K562 (cell line): ENCODE data around the gene INCA1. TPM values are rescaled to one million over a fixed set of nuclear protein-coding genes. Genes with fewer than 3 reads are reported as not detected.

Experiments
- ATAC-seq: fragments of 200-7000 bp; cut with Tn5 transposase; 3 replicates; pipeline ENCODE4 v1.9.1; 2020; ENCODE audit warnings: moderate library complexity
- BruUV-seq: library from RNA; stranded (reverse); fragments of 400-500 nt; replicated peaks from 2 replicates; lab custom pipeline; 2021; lab: Mats Ljungman, UMichigan
- CTCF ChIA-PET: fragments of 300-600 bp; formaldehyde crosslinking; extraction: SDS; loops from one replicate; lab custom pipeline; 2021; ENCODE audit warnings: low intra/inter-chr PET ratio; lab: Yijun Ruan, JAX
- POLR2A ChIA-PET: fragments of 300-600, 350-650 bp; sonication (Branson Sonifier 250); formaldehyde crosslinking; extraction: SDS; loops from one replicate; lab custom pipeline; 2021; ENCODE audit warnings: antibody characterized with exemption, inconsistent platforms; lab: Yijun Ruan, JAX
- DNase-seq, 4 experiments: peaks; one replicate each; pipeline versions ENCODE4 v3.0.0 to v3.0.0-alpha.2; 2011 to 2018; ENCODE audit warnings: low spot score in 3 of 4, mixed read lengths in 3 of 4; ENCODE audit errors: extremely low read depth in 1 of 4
- FAIRE-seq: peaks from 2 replicates; lab custom pipeline; 2011; peaks lifted over from hg19 to GRCh38; lab: Jason Lieb, UNC
- H2AFZ ChIP-seq: 2 replicates; pipeline ENCODE4 v1.6.0; 2011; ENCODE audit warnings: low read depth, low read length, control low read depth, inconsistent platforms
- H3K27ac ChIP-seq: fragments of 200-600 bp; 3 replicates; pipeline ENCODE4 v1.8.0; 2011; ENCODE audit warnings: low read depth, mild to moderate bottlenecking, control low read depth, inconsistent platforms, low read length, moderate library complexity, mixed read lengths; ENCODE audit errors: extremely low read depth
- H3K27me3 ChIP-seq, 2 experiments: fragments of 300-600 bp in 1 of 2; 2 replicates in 1 of 2; 3 replicates in 1 of 2; pipeline versions ENCODE4 v1.6.0 to v1.8.0; 2011; ENCODE audit warnings: inconsistent platforms in 2 of 2, low read length in 2 of 2, mild to moderate bottlenecking in 1 of 2, mixed read lengths in 1 of 2, moderate library complexity in 1 of 2; ENCODE audit not compliant: control insufficient read depth in 2 of 2, insufficient read depth in 2 of 2
- H3K36me3 ChIP-seq: fragments of 300-600 bp; 3 replicates; pipeline ENCODE4 v1.8.0; 2011; ENCODE audit warnings: mild to moderate bottlenecking, low read length, inconsistent platforms; ENCODE audit not compliant: control insufficient read depth, insufficient read depth
- H3K4me1 ChIP-seq, 2 experiments: fragments of 200-600 bp in 1 of 2; replicated peaks in 1 of 2; 2 replicates in 1 of 2; 3 replicates in 1 of 2; pipeline versions ENCODE4 v1.5.1 to v1.8.0; 2011; ENCODE audit warnings: inconsistent platforms in 2 of 2, low read length in 2 of 2, mild to moderate bottlenecking in 1 of 2, mixed read lengths in 1 of 2, moderate library complexity in 1 of 2; ENCODE audit not compliant: control insufficient read depth in 2 of 2, insufficient read depth in 2 of 2
- H3K4me2 ChIP-seq: 2 replicates; pipeline ENCODE4 v1.6.1; 2011; ENCODE audit warnings: low read length, control low read depth, inconsistent platforms, mixed read lengths; ENCODE audit not compliant: insufficient read depth
- H3K4me3 ChIP-seq: fragments of 200-600 bp; sonication (generic), shearing (Covaris generic); 2 replicates; pipeline ENCODE4 v1.5.1; 2016; ENCODE audit warnings: control low read depth, inconsistent platforms
- H3K79me2 ChIP-seq: fragments of 200-600 bp; 3 replicates; pipeline ENCODE4 v1.8.0; 2011; ENCODE audit warnings: low read length, inconsistent platforms; ENCODE audit not compliant: control insufficient read depth, insufficient read depth
- H3K9ac ChIP-seq, 2 experiments: 2 replicates each; pipeline versions ENCODE4 v1.6.0 to v1.6.1; 2011; ENCODE audit warnings: low read depth in 2 of 2, low read length in 2 of 2, control low read depth in 1 of 2, inconsistent platforms in 1 of 2, mild to moderate bottlenecking in 1 of 2, mixed read lengths in 1 of 2; ENCODE audit not compliant: insufficient read depth in 1 of 2
- H3K9me1 ChIP-seq: one replicate; pipeline ENCODE4 v1.6.0; 2011; ENCODE audit warnings: inconsistent platforms, mild to moderate bottlenecking, low read length, moderate library complexity; ENCODE audit not compliant: control insufficient read depth, insufficient read depth
- H3K9me3 ChIP-seq: replicated peaks from 2 replicates; pipeline ENCODE4 v1.5.1; 2011; ENCODE audit warnings: low read depth, low read length, inconsistent platforms; ENCODE audit not compliant: control insufficient read depth, insufficient read depth
- H4K20me1 ChIP-seq: replicated peaks from 2 replicates; pipeline ENCODE4 v1.6.1; 2011; ENCODE audit warnings: low read length, inconsistent platforms, mixed read lengths; ENCODE audit not compliant: control insufficient read depth, insufficient read depth
- CEBPB ChIP-seq: fragments of 450-650 bp; IDR thresholded peaks from 2 replicates; pipeline ENCODE4 v1.6.1; 2016; ENCODE audit warnings: missing genetic modification characterization, missing compliant biosample characterization
- FOS ChIP-seq: IDR thresholded peaks from 3 replicates; pipeline ENCODE4 v1.6.1; 2011; ENCODE audit not compliant: insufficient read length; ENCODE audit errors: extremely low read depth
- HDAC3 ChIP-seq: fragments of 450-650 bp; IDR thresholded peaks from 2 replicates; pipeline ENCODE4 v1.6.1; 2018; ENCODE audit warnings: borderline replicate concordance, mild to moderate bottlenecking, moderate library complexity; ENCODE audit not compliant: partially characterized antibody
- NFIC ChIP-seq: fragments of 450-650 bp; IDR thresholded peaks from 2 replicates; pipeline ENCODE4 v1.6.1; 2017; ENCODE audit warnings: mild to moderate bottlenecking, inconsistent platforms
- POLR2AphosphoS5 ChIP-seq: IDR thresholded peaks from 2 replicates; pipeline ENCODE4 v1.6.1; 2011; ENCODE audit warnings: mild to moderate bottlenecking, low read depth, low read length, moderate library complexity; ENCODE audit not compliant: control insufficient read depth, insufficient read depth
- TCFL5 ChIP-seq: fragments of 250-450 bp; sonication (Bioruptor Pico); conservative IDR thresholded peaks from 2 replicates; pipeline ENCODE4 v1.6.1; 2021; ENCODE audit warnings: mild to moderate bottlenecking, moderate library complexity, matching md5 sums
- TEAD4 ChIP-seq, 2 experiments: sonication (generic) in 1 of 2; formaldehyde crosslinking in 1 of 2; IDR thresholded peaks; 2 replicates each; pipeline versions ENCODE4 v1.6.1 to v1.8.0; 2012 to 2022; ENCODE audit warnings: borderline replicate concordance in 1 of 2, inconsistent platforms in 1 of 2, low read length in 1 of 2, mild to moderate bottlenecking in 1 of 2, missing genetic modification reagents in 1 of 2
- ZNF347 ChIP-seq: fragments of 450-650 bp; formaldehyde crosslinking; IDR thresholded peaks from 2 replicates; pipeline ENCODE4 v1.4.0; 2020; ENCODE audit warnings: low read depth, mild to moderate bottlenecking, moderate library complexity
- WGBS: fragments of 100-300 bp; shearing (Covaris generic); methylation state at CpG from one replicate; pipeline ENCODE4 v1.1.6; 2016; ENCODE audit warnings: low coverage, mixed read lengths; ENCODE audit not compliant: insufficient coverage; ENCODE audit errors: missing lambda C conversion rate; 5-methylcytosine and 5-hydroxymethylcytosine counted together
- in situ Hi-C: fragments of 300-500 bp; cut with MboI; formaldehyde crosslinking; loops from 4 replicates; pipeline ENCODE4 v1.15.0; 2018; ENCODE audit warnings: inconsistent platforms, mixed read lengths
- intact Hi-C: fragments of 100-400 bp; cut with micrococcal nuclease; formaldehyde crosslinking; loops from 2 replicates; pipeline ENCODE4 v1.14.2; 2022
- polyA plus RNA-seq, 8 experiments: library from polyadenylated mRNA; depleted of rRNA in 4 of 8; stranded (reverse) in 5 of 8; unstranded in 3 of 8; fragments of >200 nt; fragmentation: Nextera tagmentation in 2 of 8; fragmentation: Illumina TruSeq in 1 of 8; extraction: Ambion mirVana in 2 of 8; extraction: Trizol in 1 of 8; gene quantifications; 2 replicates each; pipeline versions ENCODE4 v1.2.1 to v1.2.3, GENCODE V29; 2011 to 2014; ENCODE audit warnings: inconsistent platforms in 1 of 8, missing spikeins in 1 of 8
- total RNA-seq, 7 experiments: library from RNA; depleted of rRNA in 6 of 7; stranded (reverse); fragments of >200 nt in 6 of 7; fragmentation: Illumina TruSeq in 2 of 7; extraction: Trizol in 2 of 7; gene quantifications; 2 replicates each; pipeline versions ENCODE4 v1.2.1 to v1.2.3, GENCODE V29; 2011 to 2021; ENCODE audit warnings: low replicate concordance in 1 of 7
- TF ChIP-seq, protein P1 (sequence below): fragments of 450-650 bp; IDR thresholded peaks from one replicate; pipeline ENCODE4 v1.6.1; 2018; ENCODE audit warnings: mild to moderate bottlenecking, moderate library complexity; ENCODE audit not compliant: partially characterized antibody
- TF ChIP-seq, protein P2 (sequence below): sonication (generic); formaldehyde crosslinking; IDR thresholded peaks from 2 replicates; pipeline ENCODE4 v1.8.0; 2022; ENCODE audit warnings: mild to moderate bottlenecking, missing genetic modification reagents, borderline replicate concordance
- TF ChIP-seq, protein P3 (sequence below): fragments of 450-650 bp; formaldehyde crosslinking; IDR thresholded peaks from 2 replicates; pipeline ENCODE4 v1.4.0; 2022; ENCODE audit warnings: missing genetic modification characterization
- TF ChIP-seq, protein P4 (sequence below): IDR thresholded peaks from 3 replicates; pipeline ENCODE4 v1.6.1; 2011; ENCODE audit warnings: borderline replicate concordance, mild to moderate bottlenecking, moderate library complexity; ENCODE audit not compliant: insufficient read length; ENCODE audit errors: extremely low read depth

The INCA1 gene
- total and polyA plus RNA-seq, 9 of the 15 experiments (the other 6 are each of a cell fraction or from before 2014, with no cell fraction given) = 0.08 to 0.50 (median 0.13) TPM; not detected in 4

DNA sequence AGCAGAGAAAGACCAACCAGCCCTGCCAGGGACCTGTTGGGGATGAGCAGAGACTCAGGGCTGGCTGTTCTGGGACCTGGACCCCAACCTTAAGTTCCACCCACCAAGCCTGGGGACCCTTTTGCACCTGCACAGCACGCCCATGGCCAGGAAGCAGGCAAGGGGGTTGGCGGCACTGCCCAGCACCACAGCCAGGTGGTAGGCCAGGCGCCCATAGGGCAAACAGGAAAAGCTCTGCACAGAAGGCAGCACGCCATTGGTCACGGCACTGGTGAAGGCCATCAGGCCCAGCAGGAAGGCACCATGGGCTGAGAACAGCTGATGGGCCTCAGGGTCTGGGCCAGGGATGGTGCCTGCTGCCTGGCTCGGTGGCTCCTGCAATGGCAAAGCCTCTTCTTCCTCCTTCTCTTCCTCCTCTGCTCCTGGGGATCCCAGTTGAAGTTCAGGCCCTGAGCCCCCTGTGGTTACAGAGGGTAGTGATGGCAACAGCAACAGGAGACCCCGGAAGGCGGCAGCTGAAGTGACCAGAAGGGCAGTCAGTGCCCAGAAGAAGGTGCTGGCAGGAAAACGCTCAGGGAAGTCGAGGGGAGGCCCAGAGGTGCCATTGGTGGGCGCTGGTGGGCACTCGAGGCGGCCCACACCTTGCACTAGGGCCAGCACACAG is 36.2 kb upstream of the INCA1 start (continued):
- TF ChIP-seq, protein P1, sequence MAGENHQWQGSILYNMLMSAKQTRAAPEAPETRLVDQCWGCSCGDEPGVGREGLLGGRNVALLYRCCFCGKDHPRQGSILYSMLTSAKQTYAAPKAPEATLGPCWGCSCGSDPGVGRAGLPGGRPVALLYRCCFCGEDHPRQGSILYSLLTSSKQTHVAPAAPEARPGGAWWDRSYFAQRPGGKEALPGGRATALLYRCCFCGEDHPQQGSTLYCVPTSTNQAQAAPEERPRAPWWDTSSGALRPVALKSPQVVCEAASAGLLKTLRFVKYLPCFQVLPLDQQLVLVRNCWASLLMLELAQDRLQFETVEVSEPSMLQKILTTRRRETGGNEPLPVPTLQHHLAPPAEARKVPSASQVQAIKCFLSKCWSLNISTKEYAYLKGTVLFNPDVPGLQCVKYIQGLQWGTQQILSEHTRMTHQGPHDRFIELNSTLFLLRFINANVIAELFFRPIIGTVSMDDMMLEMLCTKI = no peak
- TF ChIP-seq HDAC3 (no peak), POLR2AphosphoS5 (no peak), FOS (no peak), TEAD4 (IDR thresholded peaks at IDR 0.05; ENCODE audit: low read length) (no peak), TEAD4 (CRISPR knock-in tag; IDR thresholded peaks at IDR 0.05; ENCODE audit: borderline replicate concordance) (no peak)

DNA sequence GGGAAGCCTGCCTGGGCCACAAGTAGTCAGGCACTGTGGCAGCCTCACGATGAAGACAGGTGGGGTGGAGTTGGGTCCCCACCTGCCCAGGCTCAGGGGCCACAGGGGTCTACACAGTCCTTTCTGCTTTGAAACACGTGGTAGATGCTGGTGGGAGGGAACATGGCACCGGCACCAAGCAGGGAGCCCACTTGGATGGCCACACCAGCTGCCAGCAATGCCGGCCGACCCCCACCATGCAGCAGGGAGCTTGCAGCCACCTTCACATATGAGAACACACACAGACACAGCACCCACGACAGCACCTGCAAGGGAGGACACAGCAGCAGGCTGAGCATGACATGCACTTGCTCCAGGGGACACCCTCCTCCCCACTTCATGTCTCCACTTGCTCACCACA is 35.5 kb upstream of the INCA1 start:
- 60% methylated on average over 6 of the region's 6 CpGs for WGBS
- no peak for FAIRE-seq
- TF ChIP-seq CEBPB (tag) = no peak
- TF ChIP-seq, protein P2, sequence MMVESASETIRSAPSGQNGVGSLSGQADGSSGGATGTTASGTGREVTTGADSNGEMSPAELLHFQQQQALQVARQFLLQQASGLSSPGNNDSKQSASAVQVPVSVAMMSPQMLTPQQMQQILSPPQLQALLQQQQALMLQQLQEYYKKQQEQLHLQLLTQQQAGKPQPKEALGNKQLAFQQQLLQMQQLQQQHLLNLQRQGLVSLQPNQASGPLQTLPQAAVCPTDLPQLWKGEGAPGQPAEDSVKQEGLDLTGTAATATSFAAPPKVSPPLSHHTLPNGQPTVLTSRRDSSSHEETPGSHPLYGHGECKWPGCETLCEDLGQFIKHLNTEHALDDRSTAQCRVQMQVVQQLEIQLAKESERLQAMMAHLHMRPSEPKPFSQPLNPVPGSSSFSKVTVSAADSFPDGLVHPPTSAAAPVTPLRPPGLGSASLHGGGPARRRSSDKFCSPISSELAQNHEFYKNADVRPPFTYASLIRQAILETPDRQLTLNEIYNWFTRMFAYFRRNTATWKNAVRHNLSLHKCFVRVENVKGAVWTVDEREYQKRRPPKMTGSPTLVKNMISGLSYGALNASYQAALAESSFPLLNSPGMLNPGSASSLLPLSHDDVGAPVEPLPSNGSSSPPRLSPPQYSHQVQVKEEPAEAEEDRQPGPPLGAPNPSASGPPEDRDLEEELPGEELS (CRISPR knock-in tag) = no peak
- TF ChIP-seq ZNF347 = no peak
- TF ChIP-seq, protein P3, sequence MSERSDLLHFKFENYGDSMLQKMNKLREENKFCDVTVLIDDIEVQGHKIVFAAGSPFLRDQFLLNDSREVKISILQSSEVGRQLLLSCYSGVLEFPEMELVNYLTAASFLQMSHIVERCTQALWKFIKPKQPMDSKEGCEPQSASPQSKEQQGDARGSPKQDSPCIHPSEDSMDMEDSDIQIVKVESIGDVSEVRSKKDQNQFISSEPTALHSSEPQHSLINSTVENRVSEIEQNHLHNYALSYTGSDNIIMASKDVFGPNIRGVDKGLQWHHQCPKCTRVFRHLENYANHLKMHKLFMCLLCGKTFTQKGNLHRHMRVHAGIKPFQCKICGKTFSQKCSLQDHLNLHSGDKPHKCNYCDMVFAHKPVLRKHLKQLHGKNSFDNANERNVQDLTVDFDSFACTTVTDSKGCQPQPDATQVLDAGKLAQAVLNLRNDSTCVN = no peak
- no peak for TF ChIP-seq TCFL5 (CRISPR knock-in tag)
- no peak for TF ChIP-seq NFIC
- TF ChIP-seq, protein P4, sequence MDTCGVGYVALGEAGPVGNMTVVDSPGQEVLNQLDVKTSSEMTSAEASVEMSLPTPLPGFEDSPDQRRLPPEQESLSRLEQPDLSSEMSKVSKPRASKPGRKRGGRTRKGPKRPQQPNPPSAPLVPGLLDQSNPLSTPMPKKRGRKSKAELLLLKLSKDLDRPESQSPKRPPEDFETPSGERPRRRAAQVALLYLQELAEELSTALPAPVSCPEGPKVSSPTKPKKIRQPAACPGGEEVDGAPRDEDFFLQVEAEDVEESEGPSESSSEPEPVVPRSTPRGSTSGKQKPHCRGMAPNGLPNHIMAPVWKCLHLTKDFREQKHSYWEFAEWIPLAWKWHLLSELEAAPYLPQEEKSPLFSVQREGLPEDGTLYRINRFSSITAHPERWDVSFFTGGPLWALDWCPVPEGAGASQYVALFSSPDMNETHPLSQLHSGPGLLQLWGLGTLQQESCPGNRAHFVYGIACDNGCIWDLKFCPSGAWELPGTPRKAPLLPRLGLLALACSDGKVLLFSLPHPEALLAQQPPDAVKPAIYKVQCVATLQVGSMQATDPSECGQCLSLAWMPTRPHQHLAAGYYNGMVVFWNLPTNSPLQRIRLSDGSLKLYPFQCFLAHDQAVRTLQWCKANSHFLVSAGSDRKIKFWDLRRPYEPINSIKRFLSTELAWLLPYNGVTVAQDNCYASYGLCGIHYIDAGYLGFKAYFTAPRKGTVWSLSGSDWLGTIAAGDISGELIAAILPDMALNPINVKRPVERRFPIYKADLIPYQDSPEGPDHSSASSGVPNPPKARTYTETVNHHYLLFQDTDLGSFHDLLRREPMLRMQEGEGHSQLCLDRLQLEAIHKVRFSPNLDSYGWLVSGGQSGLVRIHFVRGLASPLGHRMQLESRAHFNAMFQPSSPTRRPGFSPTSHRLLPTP = no peak

More for the DNA sequence above, 35.5 kb upstream of the INCA1 start:
- Histone ChIP-seq H3K27me3 (no peaks in the 10 kb centered on the region; a peak in 1 of 5 replicates), H3K79me2 (no peaks in the 10 kb centered on the region), H3K9me3 (no peaks in the 10 kb centered on the region), H2AFZ (no peak overlapping the region), H3K9me1 (no peaks in the 10 kb centered on the region), H3K36me3 (no peaks in the 10 kb centered on the region), H3K4me1 (peaks cover 0 to 6% of the 10 kb centered on the region in 2 experiments; a peak in 3 of 5 replicates), H3K9ac (no peak overlapping the region), H3K27ac (no peak overlapping the region), H3K4me3 (no peak overlapping the region), H3K4me2 (no peak overlapping the region), H4K20me1 (no peaks in the 10 kb centered on the region)
- CTCF ChIA-PET = no interaction called here
- in situ Hi-C loops = no loop called here
- BruUV-seq = no TSS peak
- DNase-seq = no peak
- POLR2A ChIA-PET = no interaction called here
- ATAC-seq = no peak
- intact Hi-C loops = no loop called here
